Measurements from ENCODE around the gene MSI2. TPM values are rescaled to one million over a fixed set of nuclear protein-coding genes. Genes with fewer than 3 reads are reported as not detected.

The MSI2 gene
- total RNA-seq, 4 donors from 2014 or later = 27.3 to 50.4 (median 36.8) TPM

DNA sequence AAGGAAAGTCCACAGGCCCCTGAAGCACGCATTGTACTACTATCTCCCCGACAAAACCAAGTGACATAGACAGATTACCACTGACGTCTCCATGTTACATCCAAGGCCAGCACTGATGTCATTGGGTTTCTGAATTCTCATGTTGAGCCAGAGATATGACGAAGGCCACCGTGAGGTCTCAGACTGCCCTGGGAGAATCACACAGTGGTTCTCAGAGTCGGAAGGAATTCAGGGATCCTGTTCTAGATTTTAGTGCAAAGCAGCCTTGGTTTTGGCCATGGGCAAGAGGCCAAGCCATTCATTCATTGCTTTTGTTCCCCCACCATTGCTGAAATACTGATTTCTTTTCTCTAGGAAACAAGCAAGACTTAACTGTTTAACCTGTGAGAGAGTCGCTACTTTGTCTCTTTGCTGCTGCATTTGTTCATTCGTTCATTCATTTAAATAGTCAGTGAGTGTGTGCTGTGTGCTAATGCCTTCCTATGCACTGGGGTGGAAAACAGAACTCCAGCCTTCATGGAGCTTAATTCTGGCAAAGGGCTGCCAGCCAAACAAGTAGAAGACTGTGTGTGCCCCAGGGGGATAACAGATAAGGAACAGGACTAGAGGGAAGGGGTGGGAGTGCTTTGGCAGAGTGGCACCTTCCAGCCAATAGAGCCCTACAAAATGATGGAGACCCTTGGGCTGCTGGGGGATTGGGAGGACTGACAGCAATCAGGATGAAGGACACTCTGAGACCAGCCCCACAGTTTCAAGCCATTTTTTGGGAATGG, 222.3 kb downstream of the MSI2 start:
- peaks cover 5 to 63% (median 11%) of the 10 kb centered on the region in 3 donors for H3K4me1 ChIP-seq
- no peaks in the 10 kb centered on the region for H3K9me3 ChIP-seq
- H3K27ac ChIP-seq = peak overlapping the region in 1 of 4 donors; percentile 50
- no peak for TF ChIP-seq EP300 (IDR thresholded peaks at IDR 0.05)
- TF ChIP-seq, protein P1, sequence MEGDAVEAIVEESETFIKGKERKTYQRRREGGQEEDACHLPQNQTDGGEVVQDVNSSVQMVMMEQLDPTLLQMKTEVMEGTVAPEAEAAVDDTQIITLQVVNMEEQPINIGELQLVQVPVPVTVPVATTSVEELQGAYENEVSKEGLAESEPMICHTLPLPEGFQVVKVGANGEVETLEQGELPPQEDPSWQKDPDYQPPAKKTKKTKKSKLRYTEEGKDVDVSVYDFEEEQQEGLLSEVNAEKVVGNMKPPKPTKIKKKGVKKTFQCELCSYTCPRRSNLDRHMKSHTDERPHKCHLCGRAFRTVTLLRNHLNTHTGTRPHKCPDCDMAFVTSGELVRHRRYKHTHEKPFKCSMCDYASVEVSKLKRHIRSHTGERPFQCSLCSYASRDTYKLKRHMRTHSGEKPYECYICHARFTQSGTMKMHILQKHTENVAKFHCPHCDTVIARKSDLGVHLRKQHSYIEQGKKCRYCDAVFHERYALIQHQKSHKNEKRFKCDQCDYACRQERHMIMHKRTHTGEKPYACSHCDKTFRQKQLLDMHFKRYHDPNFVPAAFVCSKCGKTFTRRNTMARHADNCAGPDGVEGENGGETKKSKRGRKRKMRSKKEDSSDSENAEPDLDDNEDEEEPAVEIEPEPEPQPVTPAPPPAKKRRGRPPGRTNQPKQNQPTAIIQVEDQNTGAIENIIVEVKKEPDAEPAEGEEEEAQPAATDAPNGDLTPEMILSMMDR (IDR thresholded peaks at IDR 0.05) = no peak
- TF ChIP-seq POLR2A (IDR thresholded peaks at IDR 0.05) = no peak
- TF ChIP-seq POLR2AphosphoS5 (IDR thresholded peaks at IDR 0.05) = no peak
- H3K27me3 ChIP-seq = no peaks in the 10 kb centered on the region
- WGBS, 2 donors (ENCODE audit: low coverage in 1 of 2) = 43 to 45% methylated on average over 6 of the region's 8 CpGs
- H3K36me3 ChIP-seq = no peaks in the 10 kb centered on the region
- H3K4me3 ChIP-seq = no peak overlapping the region
- ATAC-seq = peak; percentile 46

DNA sequence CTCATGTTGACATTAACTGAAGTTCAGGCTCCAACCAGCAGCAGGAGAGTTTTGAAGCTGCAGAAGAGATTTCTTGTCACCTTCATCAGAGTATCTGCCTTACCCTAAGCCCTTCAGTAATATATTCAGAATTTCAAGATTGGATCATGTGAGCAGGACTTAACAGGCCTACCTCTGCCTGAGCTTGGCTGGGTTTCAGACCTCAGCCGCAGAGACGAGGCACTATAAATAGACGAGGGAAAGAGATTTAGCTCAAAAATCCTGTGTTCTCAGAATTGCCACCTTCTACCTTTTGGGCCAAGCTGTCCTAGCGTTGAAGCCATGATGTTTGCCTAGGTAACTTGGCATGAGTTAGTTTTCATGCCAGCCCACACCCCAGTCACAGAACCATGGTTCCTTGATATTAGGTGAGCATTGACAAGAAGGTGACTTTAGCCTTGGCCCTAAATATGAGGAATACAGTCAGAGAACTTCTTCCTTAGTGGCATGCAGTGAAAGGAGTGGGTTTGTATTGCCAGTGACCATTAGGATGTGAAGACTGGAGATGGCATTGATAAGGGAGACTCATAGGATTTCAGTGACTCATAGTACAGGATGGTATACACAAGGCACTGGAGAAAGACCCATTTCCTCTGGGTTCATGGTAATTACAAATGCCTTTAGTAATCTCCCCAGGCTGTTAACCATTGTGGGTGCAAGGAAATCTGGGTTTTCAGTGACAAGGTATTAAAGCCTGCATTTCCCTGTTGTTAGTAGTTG, 224.3 kb downstream of the MSI2 start:
- WGBS, 2 donors (ENCODE audit: low coverage in 1 of 2) = 20 to 48% methylated on average over 3 of the region's 4 CpGs
- no peak for ATAC-seq
- Histone ChIP-seq H3K27me3 (no peaks in the 10 kb centered on the region), H3K9me3 (no peaks in the 10 kb centered on the region), H3K4me1 (peaks cover 5 to 73% (median 11%) of the 10 kb centered on the region in 3 donors), H3K36me3 (no peaks in the 10 kb centered on the region), H3K27ac (peak overlapping the region in 3 of 4 donors; percentile 57 to 64 (median 62)), H3K4me3 (no peak overlapping the region)
- TF ChIP-seq EP300 (IDR thresholded peaks at IDR 0.05) (no peak), POLR2A (IDR thresholded peaks at IDR 0.05) (no peak), POLR2AphosphoS5 (IDR thresholded peaks at IDR 0.05) (no peak)
- TF ChIP-seq, protein P1 (IDR thresholded peaks at IDR 0.05) = no peak

DNA sequence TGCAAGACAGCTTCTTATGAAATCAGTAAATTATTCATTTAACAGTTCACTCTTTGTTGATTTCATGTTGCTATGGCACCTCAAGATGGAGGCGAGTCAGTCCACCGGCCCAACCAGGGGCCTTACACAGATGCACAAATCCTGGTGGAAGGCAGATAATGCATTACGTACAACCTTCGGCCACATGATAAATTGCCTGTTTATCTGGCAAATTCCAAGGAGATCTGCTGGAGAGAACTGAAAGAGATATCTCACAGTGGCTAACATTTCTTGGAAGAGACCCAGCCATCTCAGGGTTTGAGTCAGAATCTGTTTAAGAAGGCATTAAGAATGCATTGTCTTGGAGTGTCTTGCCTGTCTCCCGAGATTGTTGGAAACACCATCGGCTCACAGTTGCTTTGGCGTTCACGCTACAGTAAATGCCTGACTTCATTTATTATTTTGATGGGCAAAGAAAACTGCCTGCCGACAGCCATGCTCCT, 225.6 kb downstream of the MSI2 start:
- no peaks in the 10 kb centered on the region for H3K9me3 ChIP-seq
- no peaks in the 10 kb centered on the region for H3K36me3 ChIP-seq
- no peak overlapping the region for H3K4me3 ChIP-seq
- H3K27ac ChIP-seq = peak overlapping the region in 3 of 4 donors; percentile 9 to 57 (median 23)
- TF ChIP-seq POLR2A (IDR thresholded peaks at IDR 0.05) = no peak
- TF ChIP-seq, protein P1 (IDR thresholded peaks at IDR 0.05) = no peak
- no peak for TF ChIP-seq EP300 (IDR thresholded peaks at IDR 0.05)
- no peak for TF ChIP-seq POLR2AphosphoS5 (IDR thresholded peaks at IDR 0.05)
- peaks cover 5 to 86% (median 14%) of the 10 kb centered on the region in 3 donors for H3K4me1 ChIP-seq
- peak; percentile 19 for ATAC-seq
- no peaks in the 10 kb centered on the region for H3K27me3 ChIP-seq
- 28 to 37% methylated on average over 8 to 9 of the region's 9 CpGs for WGBS, 2 donors (ENCODE audit: low coverage in 1 of 2)

DNA sequence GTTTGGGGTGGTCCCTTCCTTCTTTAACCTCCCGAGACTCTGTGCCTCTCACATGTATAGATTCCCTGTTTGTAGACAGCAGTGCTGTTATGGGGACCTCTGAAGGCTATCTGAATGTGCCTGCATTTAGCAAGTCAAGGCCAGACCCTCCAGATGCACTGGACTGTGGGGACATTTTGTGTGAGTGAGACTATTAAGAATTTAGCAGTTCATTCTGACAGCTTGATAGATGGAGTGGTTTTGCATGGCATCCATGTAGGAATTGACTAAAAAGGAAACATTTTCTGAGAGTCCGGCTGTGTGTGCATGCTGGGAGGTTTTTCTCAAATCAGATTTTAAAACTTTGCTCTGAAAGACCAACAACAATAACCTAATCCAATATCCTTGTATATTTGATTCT, 226.3 kb downstream of the MSI2 start:
- no peaks in the 10 kb centered on the region for H3K36me3 ChIP-seq
- peak overlapping the region in 2 of 4 donors; percentile 23 to 57 for H3K27ac ChIP-seq
- no peaks in the 10 kb centered on the region for H3K9me3 ChIP-seq
- TF ChIP-seq POLR2AphosphoS5 (IDR thresholded peaks at IDR 0.05) (no peak), POLR2A (IDR thresholded peaks at IDR 0.05) (no peak), EP300 (IDR thresholded peaks at IDR 0.05) (no peak)
- TF ChIP-seq, protein P1 (IDR thresholded peaks at IDR 0.05) = no peak
- no peak overlapping the region for H3K4me3 ChIP-seq
- WGBS, 2 donors (ENCODE audit: low coverage in 1 of 2) = 67 to 71% methylated on average over 2 of the region's 2 CpGs
- H3K4me1 ChIP-seq = peaks cover 5 to 92% (median 14%) of the 10 kb centered on the region in 3 donors
- no peak for ATAC-seq
- H3K27me3 ChIP-seq = no peaks in the 10 kb centered on the region

Measured in gastroesophageal sphincter (tissue), 4 donors.